Thyroid gland (tissue), 4 donors: ENCODE data around the gene PIK3CG.

Experiments
- CTCF ChIP-seq, 6 experiments: fragments of 200-600 bp in 3 of 6; fragments of 450-650 bp in 3 of 6; sonication (generic) in 3 of 6; IDR thresholded peaks; one replicate each; pipeline ENCODE4 v1.5.1; 2016 to 2019; ENCODE audit warnings: antibody characterized with exemption in 6 of 6, mild to moderate bottlenecking in 2 of 6, inconsistent platforms in 1 of 6, moderate library complexity in 1 of 6
- POLR2A ChIP-seq, 2 donors: fragments of 450-650 bp; IDR thresholded peaks; one replicate each; pipeline ENCODE4 v1.6.1; 2017; ENCODE audit warnings: antibody characterized with exemption in 2 of 2, mild to moderate bottlenecking in 2 of 2, moderate library complexity in 1 of 2

- TF ChIP-seq CTCF (IDR thresholded peaks at IDR 0.05): no peak
- TF ChIP-seq POLR2A (IDR thresholded peaks at IDR 0.05): no peak
These were observed 53.9 kb downstream of the PIK3CG start for GRCh38 chr7:106918991-106919390.
